Stimulated activated CD4-positive, alpha-beta T cell treated with anti-CD3 and anti-CD28 coated beads, Interleukin-4, amount 100 ng/mL, for 4 hours (primary cell): ENCODE results near the gene ARRDC4.

ENCODE experiments used
- DNase-seq, 2 experiments: peaks; one replicate each; pipeline ENCODE4 v3.0.0-alpha.2; 2020

ARRDC4 gene

DNA sequence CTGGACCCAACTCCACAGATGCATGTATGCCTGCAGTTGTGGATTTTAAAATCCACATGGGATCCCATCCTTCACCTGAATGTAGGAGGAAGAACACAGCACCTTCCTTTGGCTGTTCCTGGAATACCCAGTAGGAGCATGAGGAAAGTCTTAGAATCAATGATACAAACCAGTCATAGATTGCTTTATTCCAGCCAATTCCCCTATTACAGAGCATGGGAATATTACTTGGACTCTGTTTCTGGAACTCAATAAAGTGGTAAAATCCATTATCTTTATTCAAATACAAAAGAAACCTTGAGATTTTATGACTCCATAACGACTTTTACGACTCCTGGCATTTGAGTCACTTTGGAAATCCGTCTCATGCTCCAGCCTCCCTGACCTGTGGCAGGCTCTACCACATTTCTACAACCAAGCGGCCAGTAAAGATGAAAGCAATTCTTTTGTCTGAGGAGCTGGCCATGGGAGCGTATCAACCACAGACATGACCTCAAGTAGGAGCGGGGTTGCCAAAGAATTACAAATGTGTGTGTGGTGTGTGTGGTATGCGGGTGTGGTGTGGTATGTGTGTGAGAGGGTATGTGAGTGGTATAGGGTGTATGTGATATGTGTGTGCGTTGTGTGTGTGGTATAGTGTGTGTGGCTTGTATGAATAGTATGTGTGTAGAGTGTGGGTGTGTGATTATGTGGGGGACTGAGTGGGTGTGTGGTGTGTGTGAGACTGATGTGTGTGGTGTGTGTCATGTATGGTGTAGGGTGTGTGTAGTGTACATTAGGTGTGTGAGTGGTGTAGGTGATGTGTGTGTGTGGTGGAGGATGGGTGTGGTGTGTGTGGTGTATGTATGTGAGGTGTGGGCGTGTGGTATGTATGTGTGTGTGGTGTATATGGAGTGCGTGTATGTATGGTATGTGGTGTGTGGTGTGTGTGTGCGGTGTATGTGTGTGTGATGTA, 40.0 kb downstream of the ARRDC4 start:
- DNase-seq: no peak

DNA sequence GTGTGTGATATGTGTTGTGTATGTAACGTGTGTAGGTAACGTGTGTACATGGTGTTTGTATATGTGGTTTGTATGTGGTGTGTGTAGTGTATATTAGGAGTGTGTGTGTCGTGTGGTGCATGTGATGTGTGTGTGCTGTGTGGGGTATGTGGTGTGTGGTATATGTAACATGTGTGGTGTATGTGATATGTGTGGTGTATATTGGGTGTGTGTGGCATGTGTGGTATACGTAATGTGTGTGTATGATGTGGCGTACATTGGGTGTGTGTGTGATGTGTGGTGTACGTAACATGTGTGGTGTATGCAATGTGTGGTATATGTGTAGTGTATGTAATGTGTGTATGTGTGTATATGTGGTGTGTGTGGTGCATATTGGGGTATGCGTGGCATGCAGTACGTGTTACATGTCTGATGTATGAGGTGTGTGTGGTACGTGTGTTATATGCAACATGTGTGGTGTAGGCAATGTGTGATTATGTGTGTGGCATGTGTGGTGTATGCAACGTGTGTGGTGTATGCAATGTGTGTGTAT, 41.2 kb downstream of the ARRDC4 start:
- no peak for DNase-seq

DNA sequence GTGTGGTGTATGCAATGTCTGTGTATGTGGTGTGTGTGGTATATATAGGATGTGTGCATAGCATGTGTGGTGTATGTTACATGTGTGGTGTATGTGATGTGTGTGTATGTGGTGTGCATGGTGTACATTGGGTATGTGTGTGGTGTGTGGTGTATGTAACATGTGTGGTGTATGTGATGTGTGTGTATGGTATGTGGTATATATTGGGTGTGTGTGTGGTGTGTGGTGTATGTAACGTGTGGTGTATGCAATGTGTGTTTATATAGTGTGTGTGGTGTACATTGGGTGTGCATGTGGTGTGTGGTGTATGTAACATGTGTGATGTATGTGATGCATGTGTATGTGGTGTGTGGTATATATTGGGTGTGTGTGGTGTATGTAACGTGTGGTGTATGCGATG, 41.9 kb downstream of the ARRDC4 start:
- DNase-seq: no peak

DNA sequence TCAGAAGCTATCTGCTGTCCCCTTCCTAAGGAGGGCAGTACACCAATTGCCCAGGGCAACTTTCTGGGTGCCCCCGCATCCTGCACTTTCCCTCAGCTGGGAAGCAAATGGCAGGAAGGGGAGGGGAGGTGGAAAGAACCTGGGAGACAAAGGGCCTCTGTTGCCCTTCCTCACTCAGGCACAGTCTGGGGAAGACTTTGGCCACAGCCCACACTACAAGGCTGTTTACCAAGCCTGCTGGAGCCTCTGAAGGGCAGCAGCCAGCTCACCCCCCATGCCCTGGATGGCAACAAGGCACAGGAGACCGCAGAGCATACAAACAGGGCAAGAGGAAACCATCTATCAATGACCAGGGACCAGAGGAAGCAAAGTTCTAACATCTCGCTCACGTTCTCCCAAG, 42.4 kb downstream of the ARRDC4 start:
- no peak for DNase-seq

DNA sequence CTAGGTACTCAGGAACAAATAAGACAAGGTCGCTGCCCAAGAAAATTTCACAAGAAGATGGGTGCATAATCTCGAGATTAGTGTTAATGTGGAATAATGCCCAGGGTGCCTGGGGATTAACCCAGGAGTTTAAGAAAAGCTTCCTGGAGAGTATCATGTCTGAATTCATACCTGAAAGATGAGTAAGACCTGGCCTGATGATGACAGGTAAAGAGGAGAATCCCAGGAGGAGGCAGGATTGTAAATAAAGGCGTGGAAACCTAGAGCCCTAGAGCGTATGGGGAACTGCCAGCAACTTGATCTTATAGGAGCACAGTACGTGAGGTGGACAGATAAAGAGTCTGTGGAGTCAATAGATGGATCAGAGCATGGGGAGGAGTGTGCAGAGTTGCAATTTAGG, 43.0 kb downstream of the ARRDC4 start:
- no peak for DNase-seq

DNA sequence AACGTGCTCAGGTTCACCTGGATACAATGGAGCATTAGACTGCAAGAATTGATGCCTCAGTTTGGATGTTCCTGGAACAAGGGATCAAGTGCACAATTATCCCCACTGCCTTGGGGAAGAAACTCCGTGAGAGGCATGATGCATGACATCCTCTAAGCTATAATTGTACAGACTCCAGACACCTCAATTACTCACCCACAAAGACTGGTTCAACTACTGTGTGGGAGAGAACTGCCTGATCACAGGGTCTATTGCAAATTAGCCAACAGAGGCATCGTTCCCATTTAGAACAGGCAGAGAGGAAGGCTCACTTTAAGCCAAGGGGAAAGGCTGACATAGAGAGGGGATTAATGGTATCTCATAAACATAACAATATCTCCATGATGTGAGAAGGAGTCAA, 43.5 kb downstream of the ARRDC4 start:
- no peak for DNase-seq

DNA sequence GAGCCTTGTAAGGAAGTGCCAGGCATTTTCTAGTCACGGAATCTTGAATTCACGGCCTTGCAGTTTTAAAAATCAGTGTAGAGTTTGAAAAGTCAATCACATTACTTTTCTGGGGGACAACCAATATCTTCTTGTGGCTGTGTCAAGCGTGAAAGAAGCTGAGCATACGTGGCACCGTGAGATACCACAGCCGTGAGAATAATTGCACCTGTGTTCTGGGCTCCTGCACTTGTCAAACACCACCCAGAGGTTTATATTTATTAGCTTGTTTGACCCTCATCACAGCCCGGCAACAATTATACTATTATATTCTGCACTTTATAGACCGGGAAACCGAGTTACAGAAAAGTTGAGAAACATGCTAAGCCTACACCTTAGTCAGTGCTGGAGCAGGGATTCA, 45.2 kb downstream of the ARRDC4 start:
- DNase-seq: no peak

DNA sequence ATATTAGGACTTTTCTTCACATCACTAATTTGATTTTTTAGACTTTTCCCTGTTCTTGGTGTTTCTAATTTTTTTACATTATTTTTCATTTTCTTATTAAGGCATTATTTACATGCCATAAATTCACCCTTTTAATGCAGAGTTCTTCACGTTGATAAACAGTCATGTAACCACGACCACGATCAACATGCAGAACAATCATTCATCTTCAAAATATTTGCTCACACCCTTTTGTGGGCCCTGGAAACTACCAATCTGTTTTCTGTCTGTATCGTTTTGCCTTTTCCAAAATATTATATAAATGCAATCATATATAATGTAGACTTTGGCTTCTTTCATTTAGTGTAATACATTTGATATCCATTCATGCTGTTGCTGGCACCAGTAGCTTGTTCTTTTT, 48.7 kb downstream of the ARRDC4 start:
- DNase-seq: no peak

DNA sequence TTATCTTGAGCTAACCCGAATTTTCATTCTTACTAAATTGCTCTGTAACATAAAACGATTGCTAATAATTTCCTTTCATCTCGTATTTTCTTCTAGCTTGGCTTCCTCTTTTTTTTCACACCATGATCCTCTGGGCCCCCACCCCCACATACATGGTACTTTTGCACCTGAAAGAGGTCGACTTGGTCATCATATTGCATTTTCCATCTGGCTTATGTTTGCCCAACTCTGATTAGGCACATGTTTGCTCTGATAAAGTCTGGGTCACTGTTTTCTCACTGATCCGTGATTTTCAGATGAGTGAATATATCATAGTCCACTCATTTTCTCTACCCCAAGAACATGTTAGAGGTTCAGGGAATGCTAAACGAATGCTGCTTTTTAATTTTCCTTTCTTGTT, 49.5 kb downstream of the ARRDC4 start:
- DNase-seq: no peak

DNA sequence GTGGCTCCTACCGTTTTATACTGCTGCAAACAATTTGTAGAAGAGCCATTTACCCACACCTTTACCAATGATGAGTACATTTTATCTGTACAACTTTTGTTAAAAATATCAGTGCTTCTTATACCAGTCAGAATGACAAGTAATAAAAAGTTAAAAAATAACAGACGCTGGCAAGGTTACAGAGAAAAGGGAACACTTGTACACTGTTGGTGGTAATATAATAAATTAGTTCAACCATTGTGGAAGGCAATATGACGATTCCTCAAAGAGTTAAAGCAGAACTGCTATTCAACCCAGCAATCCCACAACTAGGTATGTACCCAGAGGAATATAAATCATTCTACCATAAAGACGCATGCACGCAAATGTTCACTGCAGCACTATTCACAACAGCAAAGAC, 51.9 kb downstream of the ARRDC4 start:
- DNase-seq: no peak

DNA sequence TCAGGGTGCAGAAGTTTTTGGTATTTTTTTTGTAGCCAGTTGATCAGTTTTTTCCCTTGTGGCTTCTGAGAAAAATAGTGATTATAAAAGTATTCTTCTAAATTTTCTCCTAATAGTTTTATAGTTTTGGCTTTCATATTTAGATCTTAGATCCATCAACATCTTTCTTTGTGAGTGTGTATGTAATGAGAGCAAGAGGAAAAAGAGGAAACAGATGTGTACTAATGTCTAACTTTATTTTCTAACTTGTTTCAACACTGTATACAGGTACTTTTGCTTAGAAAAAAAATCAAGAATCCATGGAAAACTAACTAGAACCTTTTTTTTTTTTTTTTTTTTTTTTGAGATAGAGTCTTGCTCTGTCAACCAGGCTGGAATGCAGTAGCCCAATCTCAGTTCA, 53.1 kb downstream of the ARRDC4 start:
- DNase-seq: no peak

DNA sequence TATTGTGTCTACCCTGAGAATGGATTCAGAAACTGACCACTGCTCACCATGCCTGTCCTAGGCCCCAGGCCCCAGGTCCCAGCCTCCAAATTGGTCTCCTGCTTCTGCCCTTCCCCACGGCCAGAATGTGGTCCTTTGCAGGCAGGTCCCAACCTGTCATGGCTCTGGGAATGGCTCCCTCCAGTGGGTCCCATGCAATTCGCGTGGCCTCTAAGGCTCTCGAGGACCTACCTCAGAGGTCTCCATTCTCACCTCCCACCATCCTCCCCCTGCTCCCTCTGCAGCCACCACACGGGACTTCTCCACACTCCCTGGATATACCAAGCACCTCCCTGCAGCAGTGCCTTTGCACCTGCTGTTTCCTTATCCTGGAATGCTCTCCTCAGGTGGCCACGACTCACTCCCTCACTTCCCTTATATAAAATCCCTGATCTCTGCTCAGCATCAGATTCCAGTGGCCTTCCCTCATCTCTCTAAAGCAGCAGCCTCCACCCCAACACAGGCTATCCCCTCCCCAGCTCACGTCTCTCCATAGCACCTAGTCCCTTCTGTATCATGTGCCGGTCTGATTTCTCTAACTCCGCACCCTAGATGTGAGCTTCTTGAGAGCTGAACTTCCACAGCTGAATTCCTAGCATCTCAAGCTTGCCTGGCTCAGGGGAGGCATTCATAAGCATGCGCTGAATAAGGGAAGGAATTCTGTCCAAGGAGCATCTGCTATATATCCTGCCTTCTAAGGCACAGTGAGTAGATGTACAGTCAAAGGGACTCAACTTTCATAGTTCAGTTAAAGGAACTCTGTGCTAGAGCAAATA, 56.9 kb downstream of the ARRDC4 start:
- DNase-seq: no peak

DNA sequence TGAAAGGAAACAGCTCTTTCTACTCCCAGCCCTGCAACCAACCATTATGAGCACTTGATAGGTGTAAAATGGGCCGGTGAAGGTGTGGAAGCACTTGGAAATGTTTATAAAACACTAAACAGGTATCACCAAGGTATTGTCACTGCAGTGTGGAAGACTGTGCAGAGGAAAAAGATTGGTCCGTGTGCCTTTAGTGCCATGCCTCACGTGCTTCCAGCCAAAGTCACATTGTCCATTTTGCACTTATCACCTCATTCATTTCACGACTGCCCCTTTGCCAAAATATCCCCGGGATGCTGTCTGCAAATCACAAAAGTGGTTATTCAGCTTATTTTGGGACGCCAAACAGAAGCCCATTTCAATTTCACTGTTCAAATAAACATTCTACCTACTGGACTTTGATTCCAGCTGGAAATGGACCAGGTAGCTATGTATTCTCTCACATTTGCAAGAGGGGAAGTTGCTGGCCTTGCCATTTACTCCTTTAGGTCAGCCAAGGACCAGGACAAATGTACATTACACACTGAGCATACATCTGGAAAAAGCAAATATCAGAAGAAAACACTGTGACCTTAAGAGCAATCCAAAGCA, 58.4 kb downstream of the ARRDC4 start:
- no peak for DNase-seq
